ENCODE results near the gene TTC22. TPM values are rescaled to one million over a fixed set of nuclear protein-coding genes. Genes with fewer than 3 reads are reported as not detected.

Gene TTC22
- total RNA-seq, 1 donor = not detected

- Histone ChIP-seq H3K79me2 (ENCODE audit: insufficient read depth, low read length) (no peaks in the 10 kb centered on the region), H3K36me3 (ENCODE audit: insufficient read depth, low read length) (no peaks in the 10 kb centered on the region), H3K27ac (ENCODE audit: low read depth, low read length) (no peak overlapping the region), H3K9me3 (ENCODE audit: low read depth, low read length) (no peaks in the 10 kb centered on the region), H4K20me1 (ENCODE audit: insufficient read depth, low read length) (no peaks in the 10 kb centered on the region), H3K27me3 (ENCODE audit: insufficient read depth, low read length) (peaks cover 10% of the 10 kb centered on the region), H3K4me3 (ENCODE audit: insufficient read depth, low read length) (no peak overlapping the region), H2AFZ (ENCODE audit: low read length) (no peak overlapping the region), H3K4me1 (ENCODE audit: insufficient read depth, low read length) (no peaks in the 10 kb centered on the region), H3K4me2 (ENCODE audit: insufficient read depth, low read length) (no peak overlapping the region)
- TF ChIP-seq CTCF (IDR thresholded peaks at IDR 0.05; ENCODE audit: extremely low read depth, low read depth, low read length) = no peak
- DNase-seq (ENCODE audit: insufficient read length, low spot score, missing footprints) = no peak
These were observed 28.2 kb downstream of the TTC22 start for GRCh38 chr1:54772951-54773350.

- Histone ChIP-seq H2AFZ (ENCODE audit: low read length) (no peak overlapping the region), H3K27me3 (ENCODE audit: insufficient read depth, low read length) (peaks cover 2% of the 10 kb centered on the region), H3K36me3 (ENCODE audit: insufficient read depth, low read length) (no peaks in the 10 kb centered on the region), H3K4me3 (ENCODE audit: insufficient read depth, low read length) (no peak overlapping the region), H3K4me1 (ENCODE audit: insufficient read depth, low read length) (peaks cover 11% of the 10 kb centered on the region), H4K20me1 (ENCODE audit: insufficient read depth, low read length) (no peaks in the 10 kb centered on the region), H3K9me3 (ENCODE audit: low read depth, low read length) (no peaks in the 10 kb centered on the region), H3K27ac (ENCODE audit: low read depth, low read length) (no peak overlapping the region), H3K4me2 (ENCODE audit: insufficient read depth, low read length) (no peak overlapping the region), H3K79me2 (ENCODE audit: insufficient read depth, low read length) (peaks cover 12% of the 10 kb centered on the region)
- DNase-seq (ENCODE audit: insufficient read length, low spot score, missing footprints) = peak; percentile 69
- peak; percentile 28 for TF ChIP-seq CTCF (IDR thresholded peaks at IDR 0.05; ENCODE audit: extremely low read depth, low read depth, low read length)
These were observed 33.0 kb downstream of the TTC22 start for GRCh38 chr1:54768093-54768492.

GRCh38 chr1:54767526-54767925 is 33.6 kb downstream of the TTC22 start:
- Histone ChIP-seq H3K4me2 (ENCODE audit: insufficient read depth, low read length) (no peak overlapping the region), H3K27me3 (ENCODE audit: insufficient read depth, low read length) (peaks cover 2% of the 10 kb centered on the region), H3K4me1 (ENCODE audit: insufficient read depth, low read length) (peaks cover 11% of the 10 kb centered on the region), H3K9me3 (ENCODE audit: low read depth, low read length) (no peaks in the 10 kb centered on the region), H3K36me3 (ENCODE audit: insufficient read depth, low read length) (no peaks in the 10 kb centered on the region), H2AFZ (ENCODE audit: low read length) (no peak overlapping the region), H3K4me3 (ENCODE audit: insufficient read depth, low read length) (no peak overlapping the region), H3K79me2 (ENCODE audit: insufficient read depth, low read length) (peaks cover 18% of the 10 kb centered on the region), H3K27ac (ENCODE audit: low read depth, low read length) (no peak overlapping the region), H4K20me1 (ENCODE audit: insufficient read depth, low read length) (peaks cover 1% of the 10 kb centered on the region)
- peak; percentile 22 for DNase-seq (ENCODE audit: insufficient read length, low spot score, missing footprints)
- TF ChIP-seq CTCF (IDR thresholded peaks at IDR 0.05; ENCODE audit: extremely low read depth, low read depth, low read length) = no peak

GRCh38 chr1:54766726-54767125 is 34.4 kb downstream of the TTC22 start:
- Histone ChIP-seq H3K4me2 (ENCODE audit: insufficient read depth, low read length) (no peak overlapping the region), H3K4me1 (ENCODE audit: insufficient read depth, low read length) (peaks cover 11% of the 10 kb centered on the region), H3K36me3 (ENCODE audit: insufficient read depth, low read length) (no peaks in the 10 kb centered on the region), H2AFZ (ENCODE audit: low read length) (no peak overlapping the region), H3K27me3 (ENCODE audit: insufficient read depth, low read length) (peaks cover 2% of the 10 kb centered on the region), H3K79me2 (ENCODE audit: insufficient read depth, low read length) (peaks cover 22% of the 10 kb centered on the region), H3K9me3 (ENCODE audit: low read depth, low read length) (no peaks in the 10 kb centered on the region), H3K27ac (ENCODE audit: low read depth, low read length) (no peak overlapping the region), H3K4me3 (ENCODE audit: insufficient read depth, low read length) (no peak overlapping the region), H4K20me1 (ENCODE audit: insufficient read depth, low read length) (peaks cover 2% of the 10 kb centered on the region)
- no peak for TF ChIP-seq CTCF (IDR thresholded peaks at IDR 0.05; ENCODE audit: extremely low read depth, low read depth, low read length)
- DNase-seq (ENCODE audit: insufficient read length, low spot score, missing footprints) = no peak
